GM19438 (cell line): ENCODE results near the gene PLEKHF1.

Experiments used
- ATAC-seq: cut with Tn5 transposase; IDR thresholded peaks from one replicate; pipeline ENCODE4 v1.9.1; 2021; ENCODE audit warnings: low read depth; ENCODE audit not compliant: unreplicated experiment

Gene PLEKHF1

DNA sequence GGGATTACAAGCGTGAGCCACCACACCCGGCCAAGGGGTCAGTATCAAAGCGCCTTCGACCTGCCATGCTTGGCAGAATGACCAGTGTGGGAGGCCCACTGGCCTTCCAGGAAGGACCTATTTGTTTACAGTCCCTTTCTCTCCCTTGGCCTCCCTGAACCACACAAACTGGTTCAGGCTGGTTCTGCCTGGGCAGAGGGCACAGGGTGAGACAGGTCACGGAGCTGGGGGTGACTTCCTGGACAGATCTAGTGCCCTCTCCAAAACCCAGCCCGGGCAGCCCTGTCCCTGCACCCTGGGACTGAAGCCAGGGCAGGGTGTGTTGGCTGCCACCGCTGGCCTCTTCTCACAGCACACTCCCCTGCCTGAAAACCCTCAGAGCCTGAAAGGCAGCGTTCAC is 11.3 kb downstream of the PLEKHF1 start:
- ATAC-seq: no peak

DNA sequence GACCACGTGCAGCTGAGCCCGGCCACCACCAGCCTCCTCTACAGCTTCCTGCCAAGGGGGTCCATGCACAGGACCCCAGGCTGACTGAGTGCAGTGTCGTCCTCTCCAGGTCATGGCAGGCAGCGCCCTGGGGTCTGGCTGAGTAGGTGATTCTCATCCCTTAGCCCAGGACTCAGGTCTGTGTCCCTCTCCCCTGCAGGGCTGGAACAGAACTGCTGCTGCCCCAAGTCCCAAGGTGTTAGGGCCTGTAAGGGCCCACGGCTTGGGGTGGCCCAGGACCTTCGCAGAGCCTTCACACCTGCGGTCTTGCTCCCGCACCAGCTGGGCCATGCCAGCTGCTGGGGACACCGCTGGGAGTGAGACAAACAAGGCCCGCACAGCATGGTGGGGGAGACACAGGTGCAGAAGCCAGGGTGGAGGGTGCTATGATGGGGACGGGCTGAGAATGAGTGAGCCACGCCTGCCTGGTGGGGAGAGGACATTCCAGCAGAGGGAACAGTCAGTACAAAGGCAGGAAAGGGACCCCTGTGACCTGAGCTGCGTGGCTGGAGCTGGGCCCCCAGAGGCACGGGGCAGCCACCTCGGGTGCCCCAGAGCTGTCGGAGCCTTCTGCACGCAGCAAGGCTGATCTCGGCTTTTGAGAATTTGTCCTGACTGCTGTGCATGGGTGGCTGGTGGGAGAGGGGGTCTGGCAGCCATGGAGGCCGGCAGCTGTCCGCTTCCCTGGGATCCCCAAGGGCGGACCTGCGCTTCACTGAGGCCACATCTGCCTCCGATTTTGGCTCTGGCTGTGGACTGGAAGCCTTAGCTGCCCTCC is 11.9 kb downstream of the PLEKHF1 start:
- ATAC-seq: no peak

DNA sequence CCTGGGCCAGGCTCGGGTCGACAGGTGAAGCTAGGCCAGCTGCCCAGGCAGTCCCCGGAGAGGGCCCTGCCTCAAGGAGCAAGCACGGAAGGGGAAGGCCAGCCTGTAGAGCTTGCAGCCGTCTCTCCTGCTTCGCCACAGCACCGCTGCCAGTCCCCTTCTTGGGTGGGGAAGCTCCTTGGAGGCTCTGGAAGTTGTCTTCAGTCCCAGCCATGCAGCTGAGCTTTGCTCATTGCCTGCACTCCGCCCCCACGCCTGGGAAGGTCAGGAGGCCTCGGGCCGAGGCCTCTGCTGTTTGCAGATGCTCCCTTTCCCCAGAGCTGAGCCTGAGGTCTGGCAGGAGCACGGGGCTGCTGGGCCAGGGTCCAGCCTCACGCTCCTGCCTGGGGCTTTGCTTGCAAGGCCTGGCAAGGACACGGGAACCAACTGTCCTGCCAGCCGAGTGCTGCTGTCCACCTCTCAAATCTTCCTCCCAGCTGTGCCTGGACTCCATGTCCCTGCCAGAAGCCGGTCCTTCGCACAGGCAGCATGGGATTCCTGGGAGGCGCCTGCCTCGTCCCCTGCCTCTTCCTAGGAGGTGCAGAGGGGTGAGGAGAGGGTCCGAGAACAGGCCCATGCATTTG is 13.3 kb downstream of the PLEKHF1 start:
- no peak for ATAC-seq

DNA sequence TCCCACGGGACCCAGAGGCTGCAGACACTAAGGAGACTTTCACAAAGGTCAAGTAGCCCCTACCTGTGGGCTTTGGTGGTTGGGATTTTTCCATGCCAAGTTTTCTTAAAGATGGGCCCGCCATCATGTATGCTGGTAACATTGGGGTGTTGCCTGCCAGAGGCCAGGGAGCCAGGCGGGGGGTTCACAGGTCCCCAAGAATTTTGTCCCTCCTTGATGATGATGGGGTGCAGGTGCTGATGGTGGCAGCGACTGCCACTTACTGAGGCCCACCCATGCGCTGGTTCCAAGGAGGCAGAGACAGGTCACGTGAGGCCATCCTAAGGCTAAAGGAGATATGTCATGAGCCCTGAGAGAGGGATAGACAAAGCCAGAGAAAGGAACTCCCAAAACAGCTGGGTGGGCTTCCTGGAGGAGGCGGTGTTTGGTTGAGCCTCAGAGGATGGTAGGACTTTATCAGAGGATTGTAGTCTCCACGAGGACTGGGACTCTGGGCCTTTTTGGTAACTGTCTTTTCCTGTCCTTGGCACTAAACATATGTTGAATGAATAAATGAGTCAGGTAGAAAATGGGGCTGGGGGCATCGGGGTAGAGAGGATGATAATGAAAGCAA is 14.4 kb downstream of the PLEKHF1 start:
- no peak for ATAC-seq

DNA sequence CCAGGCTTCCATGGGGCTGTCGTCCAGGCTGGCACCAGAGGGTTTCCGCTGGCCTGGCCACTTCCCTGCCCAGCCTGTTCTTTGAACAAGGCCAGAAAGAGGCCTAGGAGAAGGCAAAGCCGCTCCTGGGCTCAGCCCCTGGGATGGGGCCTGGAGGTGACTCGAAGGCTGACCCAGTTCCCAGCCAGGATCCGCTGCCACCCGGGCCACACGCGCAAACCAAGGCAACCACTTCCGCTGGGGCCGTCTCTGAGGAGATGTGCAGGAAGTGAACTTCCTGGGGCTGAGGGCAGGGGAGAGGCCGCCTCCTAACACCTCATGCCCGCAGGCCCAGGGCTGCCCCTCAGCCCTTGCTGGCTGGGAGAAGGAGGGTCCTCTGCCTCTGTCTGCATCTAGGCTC is 15.2 kb downstream of the PLEKHF1 start:
- ATAC-seq: peak; percentile 79

DNA sequence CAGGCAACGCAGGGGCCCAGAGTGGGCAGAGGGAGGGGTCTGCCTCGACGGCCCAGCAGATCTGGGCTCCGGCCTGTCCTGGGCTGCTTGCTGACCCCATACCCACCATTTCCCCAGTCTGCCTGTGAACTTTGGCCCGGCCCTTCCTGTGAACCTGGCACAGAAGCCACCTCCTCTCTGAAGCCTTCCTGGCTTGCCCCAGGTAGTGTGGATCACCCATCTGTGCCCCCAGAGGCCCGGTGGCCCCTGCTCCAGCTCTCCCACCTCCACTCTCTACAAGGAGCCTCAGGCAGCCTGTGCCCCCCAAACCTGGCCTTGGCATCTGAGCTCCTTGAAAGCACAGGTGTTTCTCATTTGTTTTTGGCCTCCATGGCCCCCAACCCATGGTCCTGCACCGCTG is 15.7 kb downstream of the PLEKHF1 start:
- no peak for ATAC-seq

DNA sequence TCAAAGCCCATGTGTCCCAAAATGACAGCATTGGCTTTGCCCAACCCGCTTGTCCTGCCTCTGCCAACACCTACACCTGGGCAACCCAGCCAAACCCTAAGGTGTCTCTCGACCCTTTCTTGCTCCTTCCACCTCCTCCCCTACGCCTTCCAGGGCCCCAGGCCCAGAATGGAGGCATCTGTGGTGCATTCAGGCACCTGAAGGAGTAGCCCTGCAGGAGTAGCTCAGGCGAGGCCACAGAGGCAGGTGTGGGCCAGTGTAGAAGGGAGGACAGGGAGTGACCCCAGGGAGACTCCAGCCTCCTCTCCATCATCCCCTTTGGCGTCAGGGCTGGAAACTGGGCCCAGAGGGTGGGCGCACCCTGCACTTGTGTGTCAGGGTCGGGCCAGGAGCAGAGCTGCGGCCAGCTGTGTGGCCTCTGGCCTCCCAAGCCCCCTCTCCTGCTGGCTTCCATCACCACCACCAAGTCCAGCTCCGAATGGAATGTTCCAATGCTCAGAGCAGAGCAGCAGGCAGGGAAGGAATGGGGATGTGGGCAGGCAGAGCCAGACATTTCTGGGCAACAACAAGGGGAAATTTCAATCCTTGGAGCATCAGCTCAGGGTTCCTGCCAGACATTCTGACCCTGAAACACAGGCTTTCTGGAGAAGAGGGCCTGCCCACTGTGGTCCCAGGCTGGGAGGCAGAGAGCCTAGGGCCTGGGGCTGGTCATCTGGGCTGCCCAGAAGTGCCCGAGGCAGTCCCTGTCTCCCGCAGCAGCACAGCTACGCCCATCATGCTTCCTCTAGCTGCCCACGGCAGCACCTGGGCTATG is 16.4 kb downstream of the PLEKHF1 start:
- no peak for ATAC-seq

DNA sequence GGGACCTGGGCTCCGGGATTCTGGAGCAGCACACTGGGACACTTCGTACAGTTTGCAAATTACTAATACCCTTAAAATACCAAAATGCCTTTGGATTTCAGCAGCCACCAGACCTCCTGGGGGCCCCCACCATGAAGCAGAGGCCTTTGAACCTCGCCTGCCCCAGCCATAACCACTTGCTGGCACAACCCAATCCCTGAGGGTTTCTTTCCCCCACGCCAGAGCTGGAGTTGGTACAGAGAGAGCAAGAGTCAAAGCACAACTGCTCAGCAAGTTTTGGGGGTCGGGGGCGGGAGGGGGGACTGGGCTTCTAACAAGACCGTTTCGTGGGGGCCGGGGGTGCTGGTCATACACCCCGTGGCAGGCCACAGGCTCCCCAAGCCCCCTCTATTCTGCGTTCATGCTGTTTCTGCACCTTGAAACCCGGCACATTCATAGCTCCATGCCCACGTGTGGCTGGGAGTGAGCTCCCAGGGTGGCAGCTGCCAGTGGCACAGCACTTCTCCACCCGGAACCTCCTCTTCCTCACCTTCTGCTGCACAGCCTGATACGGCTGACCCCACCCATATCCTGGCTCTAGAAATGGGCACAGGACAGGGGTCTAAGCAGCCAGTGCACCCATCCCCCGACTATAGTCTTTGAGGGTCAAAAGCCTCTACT is 17.1 kb downstream of the PLEKHF1 start:
- no peak for ATAC-seq

DNA sequence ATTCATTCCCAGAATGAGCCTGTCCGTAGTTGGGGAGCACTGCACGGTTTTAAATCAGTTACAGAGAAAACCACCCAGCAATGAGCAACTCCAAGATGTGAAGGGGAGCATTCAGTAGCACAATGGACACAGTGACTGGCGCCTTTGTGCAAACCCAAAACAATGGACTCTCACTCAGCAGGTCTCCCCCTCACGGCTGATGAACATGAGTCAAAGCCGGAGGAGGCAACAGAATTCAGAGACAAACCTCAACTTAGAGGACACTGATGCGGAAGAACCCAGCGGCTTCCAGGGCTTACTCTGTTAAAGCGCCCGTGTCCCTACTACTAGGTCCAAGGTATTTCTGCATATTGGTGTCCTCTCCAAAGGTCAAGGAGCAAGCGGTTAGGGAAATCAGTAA is 17.7 kb downstream of the PLEKHF1 start:
- ATAC-seq: no peak

DNA sequence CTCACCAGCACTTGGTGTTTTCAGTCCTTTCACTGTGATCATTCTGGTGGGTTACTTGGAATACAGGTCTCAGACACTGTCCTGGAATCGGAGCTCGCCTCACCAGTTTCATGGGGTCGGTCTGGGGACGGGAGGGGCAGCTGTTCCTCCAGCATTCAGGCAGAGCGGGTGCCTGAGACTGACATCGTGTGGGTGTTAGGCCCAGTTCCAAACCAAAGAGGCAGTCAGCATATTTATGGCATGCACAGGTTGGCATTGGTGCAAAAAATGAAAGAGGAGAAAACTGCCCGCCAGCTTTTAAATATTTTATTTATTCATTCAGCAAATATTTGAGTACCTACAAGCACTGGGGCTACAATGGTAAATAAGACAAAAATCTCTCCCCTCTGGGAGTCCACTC is 20.1 kb downstream of the PLEKHF1 start:
- no peak for ATAC-seq

DNA sequence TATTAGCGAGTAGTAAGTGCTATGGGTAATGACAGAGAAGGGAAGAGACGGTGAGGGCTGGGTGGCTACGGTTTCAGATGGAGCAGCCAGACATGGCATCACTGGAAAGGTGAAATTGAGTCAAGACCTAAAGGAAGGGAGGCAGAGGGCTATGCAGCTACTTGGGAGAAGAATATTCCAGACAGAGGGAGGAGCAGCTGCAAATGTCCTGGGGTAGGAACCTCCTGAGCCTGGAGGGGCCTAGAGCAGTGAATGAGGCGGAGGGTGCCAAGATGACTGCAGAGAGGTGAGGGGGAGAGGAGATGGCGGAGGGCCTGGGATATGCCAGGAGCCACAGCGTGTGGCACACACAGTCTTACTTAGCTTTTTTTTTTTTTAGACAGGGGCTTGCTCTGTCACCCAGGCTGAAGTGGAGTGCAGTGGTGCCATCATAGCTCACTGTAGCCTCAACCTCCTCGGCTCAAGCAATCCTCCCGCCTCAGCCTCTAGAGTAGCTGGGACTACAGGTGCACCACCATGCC is 21.1 kb downstream of the PLEKHF1 start:
- no peak for ATAC-seq

DNA sequence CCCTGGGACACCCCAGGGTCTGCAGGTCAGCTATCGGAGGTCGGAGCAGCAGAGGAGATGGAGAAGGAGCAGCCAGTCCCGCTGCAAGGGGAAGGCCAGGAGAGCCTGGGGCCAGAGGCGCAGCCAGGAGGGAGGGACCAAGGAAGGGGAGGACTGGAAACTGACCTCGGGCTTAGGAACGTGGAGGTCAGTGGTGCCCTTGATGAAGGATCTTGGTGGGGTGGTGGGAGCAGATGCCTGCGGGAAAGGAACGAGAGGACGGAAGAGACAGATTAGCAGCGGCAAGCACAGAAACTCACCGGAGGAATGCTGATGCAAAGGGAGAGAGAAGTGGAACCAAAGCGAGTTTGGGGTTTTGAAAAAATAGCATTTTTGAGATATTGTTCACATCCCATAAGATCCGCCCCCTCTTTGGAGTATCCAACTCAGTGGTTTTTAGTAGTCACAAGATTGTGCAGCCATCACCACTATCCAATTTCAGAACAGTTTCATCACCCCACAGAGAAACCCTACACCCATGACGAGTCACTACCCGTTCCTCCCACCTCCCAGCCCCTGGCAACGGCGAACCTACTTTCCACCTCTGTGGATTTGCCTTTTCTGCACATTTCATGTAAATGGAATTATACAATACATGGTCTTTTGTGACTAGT is 22.1 kb downstream of the PLEKHF1 start:
- ATAC-seq: no peak

DNA sequence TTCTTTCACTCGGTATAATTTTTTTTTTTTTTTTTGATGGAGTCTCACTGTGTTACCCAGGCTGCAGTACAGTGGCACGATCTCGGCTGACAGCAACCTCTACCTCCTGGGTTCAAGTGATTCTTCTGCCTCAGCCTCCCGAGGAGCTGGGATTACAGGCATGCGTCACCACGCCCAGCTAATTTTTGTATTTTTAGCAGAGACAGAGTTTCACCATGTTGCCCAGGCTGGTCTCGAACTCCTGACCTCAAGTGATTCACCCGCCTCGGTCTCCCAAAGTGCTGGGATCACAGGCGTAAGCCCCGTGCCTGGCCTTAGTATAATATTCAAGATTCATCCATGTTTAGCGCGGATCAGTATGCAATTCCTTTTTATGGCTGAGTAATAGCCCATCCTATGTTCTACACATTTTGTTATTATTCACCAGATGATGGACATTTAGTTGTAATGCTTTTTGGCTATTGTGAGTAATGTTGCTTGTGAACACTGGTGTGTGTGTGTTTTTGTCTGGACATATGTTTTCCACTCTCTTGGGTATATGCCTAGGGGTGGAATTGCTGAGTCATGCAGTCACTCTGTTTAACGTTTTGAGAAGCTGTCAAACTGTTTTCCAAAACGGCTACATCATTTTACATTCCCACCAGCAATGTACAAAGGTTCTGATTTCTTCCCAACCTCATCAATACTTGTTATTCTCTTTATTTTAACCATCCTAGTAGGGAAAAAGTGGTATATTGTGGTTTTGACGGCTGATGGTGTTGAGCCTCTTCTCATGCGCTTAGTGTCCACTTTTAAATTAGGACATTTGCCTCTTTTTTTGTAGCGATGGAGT is 22.9 kb downstream of the PLEKHF1 start:
- ATAC-seq: no peak

DNA sequence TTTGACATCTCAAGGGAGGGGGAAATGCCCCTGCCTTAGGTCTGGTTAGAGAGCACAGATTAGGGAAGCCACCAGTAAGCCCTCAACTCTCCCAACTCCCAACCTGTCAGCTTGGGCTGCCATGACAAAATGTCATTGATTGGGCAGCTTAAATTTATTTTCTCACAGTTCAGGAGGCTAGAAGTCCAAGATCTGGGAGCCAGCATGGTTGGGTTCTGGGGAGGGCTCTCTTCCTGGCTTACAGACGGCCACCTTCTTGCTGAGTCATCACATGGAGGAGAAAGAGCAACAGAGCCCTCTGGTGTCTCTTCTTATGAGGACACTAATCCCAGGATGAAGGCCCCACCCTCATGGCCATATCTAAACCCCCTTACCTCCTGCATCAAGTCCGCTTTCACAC is 25.6 kb downstream of the PLEKHF1 start:
- ATAC-seq: no peak

DNA sequence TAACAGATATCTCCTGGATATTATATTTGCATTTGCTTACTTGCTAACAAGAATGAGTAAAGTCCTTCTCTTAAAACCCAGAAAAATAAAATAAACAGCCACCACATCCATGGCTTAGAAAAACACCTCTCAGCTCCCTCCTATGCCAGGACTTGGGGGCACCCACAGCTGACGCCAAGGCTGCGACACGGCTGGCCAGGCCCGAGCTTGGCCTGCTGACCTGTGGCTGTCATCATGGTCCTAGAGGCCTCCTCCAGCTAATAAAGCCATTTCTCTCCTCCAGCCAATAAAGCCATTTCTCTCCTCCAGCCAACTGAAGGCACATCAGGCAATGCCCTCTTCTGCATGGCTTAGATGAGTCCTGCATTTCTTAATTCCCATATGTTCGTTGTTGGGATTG is 28.9 kb downstream of the PLEKHF1 start:
- ATAC-seq: no peak

DNA sequence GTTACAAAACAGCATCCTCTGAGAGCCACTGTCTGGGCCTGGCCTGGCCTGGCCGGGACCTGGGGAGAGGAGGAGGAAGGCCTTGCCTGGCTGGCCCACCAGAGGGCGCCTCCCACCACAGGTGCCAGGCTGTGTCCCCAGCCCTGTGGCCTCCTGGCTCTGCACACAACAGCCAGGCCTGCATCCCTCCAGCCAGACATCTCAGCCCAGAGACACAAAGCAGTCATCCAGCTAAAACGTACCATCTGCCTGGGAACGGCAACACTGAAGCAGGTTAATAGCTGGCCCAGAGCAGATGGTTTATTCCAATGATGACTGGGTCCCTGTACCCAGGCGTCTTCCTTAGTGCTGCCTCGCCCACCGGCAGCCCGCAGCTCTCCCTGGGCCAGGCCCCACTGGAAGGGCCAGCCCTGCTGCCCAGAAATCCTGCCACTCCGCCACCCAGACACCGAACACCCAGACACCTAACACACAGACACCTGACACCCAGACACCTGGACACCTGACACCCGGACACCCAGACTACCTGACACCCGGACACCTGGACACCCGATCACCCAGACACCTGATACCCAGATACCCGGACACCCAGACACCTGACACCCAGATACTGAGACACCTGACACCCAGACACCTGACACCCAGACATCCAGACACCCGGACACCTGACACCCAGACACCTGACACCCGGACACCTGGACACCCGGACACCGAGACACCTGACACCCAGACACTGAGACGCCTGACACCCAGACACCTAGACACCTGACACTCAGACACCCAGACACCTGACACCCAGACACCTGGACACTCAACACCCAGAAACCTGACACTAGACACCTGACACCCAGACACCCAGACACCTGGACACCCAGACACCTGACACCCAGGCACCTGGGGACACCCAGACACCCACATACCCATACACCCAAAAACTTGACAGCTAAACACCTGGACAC is 29.7 kb downstream of the PLEKHF1 start:
- ATAC-seq: peak; percentile 74

DNA sequence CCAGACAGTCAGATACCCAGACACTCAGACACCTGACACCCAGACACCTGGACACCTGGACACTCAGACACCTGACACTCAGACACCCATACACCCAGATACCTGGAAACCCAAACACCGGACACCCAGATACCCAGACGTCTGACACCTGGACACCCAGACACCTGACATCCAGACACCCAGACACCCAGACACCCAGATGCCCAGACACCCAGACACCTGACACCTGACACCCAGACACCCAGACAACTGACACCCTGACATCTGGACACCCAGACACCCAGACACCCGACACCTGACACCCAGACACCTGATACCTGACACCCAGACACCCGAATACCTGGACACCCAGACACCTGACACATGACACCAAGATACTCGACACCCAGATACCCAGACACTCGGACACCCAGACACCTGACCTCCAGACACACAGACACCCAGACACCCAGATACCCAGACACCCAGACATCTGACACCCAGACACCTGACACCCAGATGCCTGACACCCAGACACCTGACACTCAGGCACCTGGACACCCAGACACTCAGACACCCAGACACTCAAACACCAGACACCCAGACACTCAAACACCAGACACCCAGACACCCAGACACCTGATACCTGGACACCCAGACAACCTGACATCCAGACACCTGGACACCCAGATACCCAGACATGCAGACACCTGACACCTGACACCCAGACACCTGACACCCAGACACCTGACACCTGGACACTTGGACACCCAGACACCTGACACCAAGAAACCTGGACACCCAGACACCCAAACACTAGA is 30.7 kb downstream of the PLEKHF1 start:
- no peak for ATAC-seq
